Measurements from ENCODE around the gene NFIX. TPM values are rescaled to one million over a fixed set of nuclear protein-coding genes. Genes with fewer than 3 reads are reported as not detected.
A peak's percentile ranks its signal among the peaks of the same experiment; 100 is the strongest.

Gene NFIX
- total RNA-seq, 1 donor from 2014 or later = 76.5 TPM

- H3K4me1 ChIP-seq = peaks cover 0 to 4% of the 10 kb centered on the region in 2 donors
- intact Hi-C loops (cut with DNase I) = no loop called here
- DNase-seq (ENCODE audit: low spot score in 2 of 2) = no peak
Observed at GRCh38 chr19:12987781-12988180, 7.5 kb upstream of the NFIX start.

GRCh38 chr19:12990431-12990830 lies 4.8 kb upstream of the NFIX start:
- Histone ChIP-seq H3K9me3 (no peaks in the 10 kb centered on the region), H3K4me3 (no peak overlapping the region), H3K27ac (no peak overlapping the region), H3K27me3 (no peaks in the 10 kb centered on the region), H3K4me1 (peaks cover 0 to 6% of the 10 kb centered on the region in 2 donors), H3K36me3 (no peaks in the 10 kb centered on the region)
- intact Hi-C loops (cut with DNase I) = no loop called here
- DNase-seq (ENCODE audit: low spot score in 2 of 2) = no peak
- TF ChIP-seq CTCF (IDR thresholded peaks at IDR 0.05) = no peak

More at GRCh38 chr19:12987781-12988180, 7.5 kb upstream of the NFIX start:
- H3K4me3 ChIP-seq = no peak overlapping the region
- no peak overlapping the region for H3K27ac ChIP-seq
- TF ChIP-seq CTCF (IDR thresholded peaks at IDR 0.05) = no peak
- no peaks in the 10 kb centered on the region for H3K36me3 ChIP-seq
- no peaks in the 10 kb centered on the region for H3K27me3 ChIP-seq
- no peaks in the 10 kb centered on the region for H3K9me3 ChIP-seq

- Histone ChIP-seq H3K36me3 (no peaks in the 10 kb centered on the region), H3K27ac (no peak overlapping the region), H3K4me1 (peaks cover 0 to 6% of the 10 kb centered on the region in 2 donors), H3K9me3 (no peaks in the 10 kb centered on the region), H3K4me3 (no peak overlapping the region), H3K27me3 (no peaks in the 10 kb centered on the region)
- no peak for TF ChIP-seq CTCF (IDR thresholded peaks at IDR 0.05)
- DNase-seq (ENCODE audit: low spot score in 2 of 2) = no peak
- intact Hi-C loops (cut with DNase I) = no loop called here
Observed at GRCh38 chr19:12990853-12991252, 4.4 kb upstream of the NFIX start.

GRCh38 chr19:12991296-12991695 lies 4.0 kb upstream of the NFIX start:
- Histone ChIP-seq H3K4me1 (peaks cover 0 to 6% of the 10 kb centered on the region in 2 donors), H3K36me3 (no peaks in the 10 kb centered on the region), H3K27ac (no peak overlapping the region), H3K27me3 (no peaks in the 10 kb centered on the region), H3K9me3 (no peaks in the 10 kb centered on the region), H3K4me3 (no peak overlapping the region)
- no peak for DNase-seq (ENCODE audit: low spot score in 2 of 2)
- intact Hi-C loops (cut with DNase I) = no loop called here
- no peak for TF ChIP-seq CTCF (IDR thresholded peaks at IDR 0.05)

- intact Hi-C loops (cut with DNase I) = no loop called here
- DNase-seq (ENCODE audit: low spot score in 2 of 2) = no peak
- Histone ChIP-seq H3K9me3 (no peaks in the 10 kb centered on the region), H3K4me1 (peaks cover 2 to 13% of the 10 kb centered on the region in 2 donors), H3K36me3 (no peaks in the 10 kb centered on the region), H3K27ac (no peak overlapping the region), H3K27me3 (no peaks in the 10 kb centered on the region), H3K4me3 (no peak overlapping the region)
- TF ChIP-seq CTCF (IDR thresholded peaks at IDR 0.05) = no peak
Observed at GRCh38 chr19:12992729-12993128, 2.5 kb upstream of the NFIX start.

GRCh38 chr19:12993562-12993961 lies 1.7 kb upstream of the NFIX start:
- no peak for DNase-seq (ENCODE audit: low spot score in 2 of 2)
- H3K27me3 ChIP-seq = no peaks in the 10 kb centered on the region
- H3K4me1 ChIP-seq = peaks cover 3 to 19% of the 10 kb centered on the region in 2 donors
- no peaks in the 10 kb centered on the region for H3K9me3 ChIP-seq
- H3K4me3 ChIP-seq = no peak overlapping the region
- H3K27ac ChIP-seq = peak overlapping the region in 1 of 2 donors; percentile 18
- no peaks in the 10 kb centered on the region for H3K36me3 ChIP-seq
- TF ChIP-seq CTCF (IDR thresholded peaks at IDR 0.05) = no peak
- intact Hi-C loops (cut with DNase I) = no loop called here
